ENCODE data around the gene PLEKHJ1. TPM values are rescaled to one million over a fixed set of nuclear protein-coding genes. Genes with fewer than 3 reads are reported as not detected.

Gene PLEKHJ1
- polyA plus RNA-seq, 3 donors: 54.3 to 65.0 (median 58.7) TPM

- no peak for DNase-seq (ENCODE audit: low read depth in 3 of 3, low spot score in 2 of 3)
These were observed 34.5 kb upstream of the PLEKHJ1 start for GRCh38 chr19:2270423-2271233.

DNA sequence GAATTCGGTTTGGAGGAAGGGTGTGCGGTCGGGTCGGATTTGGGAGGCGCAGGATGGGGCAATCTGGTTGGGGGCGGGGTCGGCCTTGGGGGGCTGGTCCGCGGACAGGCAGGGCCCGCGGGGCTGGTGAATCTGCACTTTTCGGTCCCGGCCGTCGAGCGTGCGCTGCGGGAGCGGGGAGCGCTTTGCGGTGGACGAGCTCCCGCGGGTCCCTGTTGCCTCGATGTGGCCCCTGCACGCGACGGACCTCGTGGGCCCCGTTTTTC lies 34.0 kb upstream of the PLEKHJ1 start:
- DNase-seq (ENCODE audit: low read depth in 3 of 3, low spot score in 2 of 3): no peak

DNA sequence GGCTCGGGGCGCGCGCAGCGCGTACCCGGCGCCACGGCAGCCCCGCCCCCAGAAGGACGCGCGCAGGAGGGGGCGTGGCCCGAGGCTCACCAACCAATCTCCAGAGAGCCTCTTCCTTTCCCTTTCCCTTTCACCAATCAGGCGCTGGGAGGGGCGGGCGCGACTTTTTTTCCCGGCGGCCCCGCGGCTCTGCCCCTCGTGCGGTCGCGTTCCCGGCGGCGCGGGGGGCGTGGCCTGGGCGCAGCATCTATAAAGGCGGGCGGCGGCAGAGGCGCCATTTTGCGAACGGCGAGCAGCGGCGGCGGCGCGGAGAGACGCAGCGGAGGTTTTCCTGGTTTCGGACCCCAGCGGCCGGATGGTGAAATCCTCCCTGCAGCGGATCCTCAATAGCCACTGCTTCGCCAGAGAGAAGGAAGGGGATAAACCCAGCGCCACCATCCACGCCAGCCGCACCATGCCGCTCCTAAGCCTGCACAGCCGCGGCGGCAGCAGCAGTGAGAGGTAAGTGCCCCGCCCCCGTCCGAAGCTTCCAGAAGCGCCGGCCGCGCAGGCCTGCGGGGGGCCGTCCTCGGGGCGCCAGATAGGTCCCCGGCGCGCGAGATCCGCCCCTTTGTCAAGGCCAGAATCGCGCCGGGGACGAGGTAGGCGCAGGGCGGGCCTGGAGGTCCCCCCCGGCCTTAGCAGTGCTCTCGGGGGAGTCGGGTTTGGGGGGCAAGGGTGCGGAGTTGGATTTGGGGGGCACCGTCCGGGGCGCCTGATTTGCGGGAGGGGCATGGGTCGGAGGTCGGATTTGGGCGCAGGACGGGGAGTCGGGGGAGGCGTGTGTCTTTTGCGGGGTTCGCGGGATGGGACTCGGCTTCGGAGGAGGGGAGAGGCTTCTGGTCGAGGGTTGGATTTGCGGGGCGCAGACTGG lies 33.4 kb upstream of the PLEKHJ1 start:
- peak; percentile 78 to 91 (median 90) for DNase-seq (ENCODE audit: low read depth in 3 of 3, low spot score in 2 of 3)

GRCh38 chr19:2268861-2269243 lies 32.7 kb upstream of the PLEKHJ1 start:
- no peak for DNase-seq (ENCODE audit: low read depth in 3 of 3, low spot score in 2 of 3)

DNA sequence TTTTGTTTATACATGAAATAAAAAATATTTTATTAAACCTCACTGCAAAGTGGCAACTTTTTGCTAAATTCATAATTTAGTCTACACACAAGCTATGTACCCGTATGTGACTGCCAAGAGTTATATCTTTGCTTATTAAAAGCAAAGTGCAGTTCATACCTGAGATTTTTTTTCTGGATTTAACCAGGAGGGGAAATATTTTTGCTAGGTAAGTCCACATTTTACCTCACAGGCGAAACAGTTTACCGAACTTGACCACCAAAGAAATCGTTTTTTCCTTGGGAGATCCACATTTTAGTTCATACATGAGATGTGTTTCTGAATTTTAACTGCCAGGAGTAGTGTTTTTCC lies 32.3 kb upstream of the PLEKHJ1 start:
- DNase-seq (ENCODE audit: low read depth in 3 of 3, low spot score in 2 of 3): no peak

DNA sequence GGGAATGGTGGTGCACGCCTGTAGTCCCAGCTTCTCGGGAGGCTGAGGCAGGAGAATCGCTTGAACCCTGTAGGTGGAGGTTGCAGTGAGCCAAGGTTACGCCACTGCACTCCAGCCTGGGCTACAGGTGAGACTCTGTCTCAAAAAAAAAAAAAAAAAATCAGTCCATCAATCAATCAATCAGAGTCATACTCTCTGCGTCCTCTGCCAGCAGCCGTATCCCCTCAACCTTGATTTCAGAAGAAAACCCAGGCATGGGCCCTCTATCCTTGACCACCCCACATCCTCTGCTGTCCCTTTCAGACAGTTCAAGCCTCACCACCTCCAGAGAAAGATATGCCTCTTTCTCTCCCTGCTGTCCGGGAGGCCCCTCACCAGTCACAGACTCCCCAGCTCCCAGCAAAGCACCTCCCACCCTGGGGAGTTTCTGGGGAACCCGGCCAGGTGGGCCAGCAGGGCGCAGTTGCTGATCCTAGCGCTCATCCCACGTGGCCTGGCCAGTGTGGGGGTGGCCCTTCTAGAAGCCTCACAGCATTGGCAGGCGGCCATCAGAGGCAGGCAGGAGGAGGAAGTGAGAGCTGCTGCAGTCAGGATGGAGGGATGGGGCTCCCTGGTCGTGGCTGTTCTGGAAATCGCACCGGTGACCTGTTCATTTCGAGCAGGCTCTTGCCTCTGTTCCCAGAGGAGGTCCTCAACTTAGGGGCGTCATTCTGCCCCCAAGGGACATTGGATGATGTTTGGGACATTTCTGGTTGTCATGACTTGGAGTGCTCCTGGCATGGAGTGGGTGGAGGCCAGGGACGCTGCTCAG lies 30.3 kb upstream of the PLEKHJ1 start:
- no peak for DNase-seq (ENCODE audit: low read depth in 3 of 3, low spot score in 2 of 3)

DNA sequence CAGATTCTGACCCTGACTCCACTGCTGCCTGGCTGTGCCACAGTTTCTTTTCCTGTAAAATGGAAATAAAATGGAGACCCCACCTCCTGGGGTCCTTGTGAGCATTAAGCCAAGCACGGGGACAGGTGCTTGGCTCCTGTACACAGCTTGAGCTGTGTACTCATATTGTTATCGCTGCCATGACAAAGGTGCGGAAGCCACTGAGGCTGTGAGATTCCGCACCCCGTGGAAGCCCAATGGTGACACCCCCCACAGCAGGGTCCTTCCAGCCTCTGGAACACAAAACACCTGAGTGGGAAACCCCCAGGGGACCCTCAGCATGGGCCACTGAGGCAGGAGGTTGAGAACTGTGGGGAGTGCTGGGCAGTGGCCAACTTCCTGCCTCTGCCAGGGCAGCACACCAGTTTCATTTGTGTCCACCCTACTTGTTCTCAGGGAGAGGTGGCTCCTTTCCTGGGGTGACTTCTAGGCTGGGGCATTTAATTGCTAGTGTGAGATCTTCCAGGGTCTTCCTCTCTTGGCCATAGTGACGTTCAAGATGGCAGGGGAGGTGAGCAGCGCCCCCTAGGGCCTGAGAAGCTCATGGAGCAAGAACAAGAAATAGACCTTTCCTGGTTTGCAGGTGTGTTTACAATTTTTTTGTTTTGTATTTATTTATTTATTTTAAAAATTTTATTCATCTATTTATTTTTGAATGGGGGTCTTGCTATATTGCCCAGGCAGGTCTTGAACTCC lies 25.5 kb upstream of the PLEKHJ1 start:
- no peak for DNase-seq (ENCODE audit: low read depth in 3 of 3, low spot score in 2 of 3)

DNA sequence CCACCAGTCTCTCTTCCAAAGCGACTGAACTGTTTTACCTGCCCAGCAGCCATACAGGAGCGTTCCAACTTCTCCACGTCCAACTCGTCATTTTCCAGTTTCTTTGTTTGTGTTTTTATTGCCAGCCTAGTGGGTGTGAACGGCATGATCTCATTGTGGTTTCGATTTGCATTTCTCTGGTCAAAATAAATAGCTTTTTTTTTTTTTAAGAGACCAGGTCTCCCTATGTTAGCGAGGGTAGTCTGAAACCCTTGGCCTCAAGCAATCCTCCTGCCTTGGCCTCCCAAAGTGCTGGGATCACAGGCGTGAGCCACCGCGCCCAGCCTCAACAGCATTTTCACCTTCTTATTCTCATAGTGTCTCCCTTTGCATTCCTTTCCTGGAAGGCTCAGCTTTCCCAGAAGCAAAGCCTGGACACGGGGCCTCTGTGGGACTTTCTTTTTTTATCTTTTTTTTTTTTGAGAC lies 24.2 kb upstream of the PLEKHJ1 start:
- no peak for DNase-seq (ENCODE audit: low read depth in 3 of 3, low spot score in 2 of 3)

- DNase-seq (ENCODE audit: low read depth in 3 of 3, low spot score in 2 of 3): no peak
These were observed 23.2 kb upstream of the PLEKHJ1 start for GRCh38 chr19:2259336-2259735.

GRCh38 chr19:2255982-2256685 lies 20.0 kb upstream of the PLEKHJ1 start, which contains the start of gene JSRP1:
Gene JSRP1 (minus strand): TSS chr19:2256417. CDS start chr19:2255314, 1,103 bp downstream.
- DNase-seq (ENCODE audit: low read depth in 3 of 3, low spot score in 2 of 3): no peak

DNA sequence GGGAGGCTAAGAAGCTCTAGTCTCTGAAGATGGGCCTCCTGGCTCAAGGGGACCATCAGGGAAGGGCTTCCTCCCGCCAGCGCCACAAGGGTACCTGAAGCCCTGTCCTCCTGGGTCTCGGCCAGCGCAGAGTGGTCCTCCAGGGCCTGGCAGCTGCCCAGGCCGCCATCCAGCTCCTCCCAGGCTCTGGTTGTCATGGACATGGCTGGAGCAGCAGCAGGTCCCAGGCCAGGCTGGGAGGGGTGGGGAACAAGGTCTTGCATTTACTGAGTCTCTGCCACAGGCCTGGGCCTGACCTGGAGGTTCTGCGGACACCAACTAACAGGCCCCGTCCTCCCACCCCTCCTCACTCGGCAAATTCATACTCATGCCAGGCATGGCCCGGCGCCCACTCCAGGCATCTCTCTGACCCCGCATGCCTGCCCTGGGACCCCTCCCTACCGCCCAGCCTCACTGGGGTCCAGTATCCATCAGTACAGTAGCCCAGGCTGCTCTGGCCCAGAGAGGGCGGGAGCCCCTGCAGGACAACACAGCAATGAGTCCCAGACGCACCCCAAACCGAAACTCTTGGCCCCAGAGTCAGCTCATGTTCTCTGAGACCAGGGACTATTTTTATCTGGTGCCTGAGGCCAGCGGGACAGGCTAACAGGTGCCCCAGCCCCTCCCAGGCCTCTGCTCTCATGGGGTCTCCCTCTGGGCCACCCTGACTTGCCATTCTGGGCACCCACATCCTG lies 19.1 kb upstream of the PLEKHJ1 start:
- no peak for DNase-seq (ENCODE audit: low read depth in 3 of 3, low spot score in 2 of 3)

DNA sequence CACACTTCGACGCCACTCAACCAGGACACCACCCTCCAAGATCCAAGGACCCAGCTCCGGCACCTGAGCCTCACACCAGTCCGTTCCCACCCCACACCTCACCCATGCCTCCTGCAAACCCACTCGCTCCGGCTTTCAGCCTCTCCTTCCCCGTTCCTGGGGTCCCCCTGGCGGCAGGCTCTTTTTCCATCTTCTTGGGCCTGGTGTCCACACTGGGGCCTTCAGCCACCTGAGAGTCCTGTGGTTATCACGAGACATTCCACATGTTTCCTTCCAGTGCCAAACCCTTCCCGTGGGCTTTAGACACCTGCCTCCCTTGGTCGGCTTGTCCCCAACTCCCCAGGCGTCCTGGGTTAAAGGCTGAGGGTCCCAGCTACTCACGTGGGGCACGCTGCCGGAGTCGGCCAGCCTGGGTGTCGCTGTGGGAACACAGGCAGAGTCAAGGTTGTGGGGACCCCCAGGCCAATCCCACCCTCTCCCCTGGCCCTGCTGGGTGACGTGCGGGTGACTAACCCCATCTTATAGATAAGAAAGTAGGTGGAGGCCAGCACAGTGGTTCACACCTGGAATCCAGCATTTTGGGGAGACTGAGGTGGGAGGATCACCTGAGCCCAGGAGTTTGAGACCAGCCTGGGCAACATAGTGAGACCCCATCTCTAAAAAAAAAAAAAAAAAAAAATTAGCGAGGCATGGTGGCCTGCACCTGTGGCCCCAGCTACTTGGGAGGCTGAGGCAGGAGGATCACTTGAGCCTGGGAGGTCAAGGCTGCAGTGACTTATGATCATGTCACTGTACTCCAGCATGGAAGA lies 18.1 kb upstream of the PLEKHJ1 start:
- DNase-seq (ENCODE audit: low read depth in 3 of 3, low spot score in 2 of 3): no peak

DNA sequence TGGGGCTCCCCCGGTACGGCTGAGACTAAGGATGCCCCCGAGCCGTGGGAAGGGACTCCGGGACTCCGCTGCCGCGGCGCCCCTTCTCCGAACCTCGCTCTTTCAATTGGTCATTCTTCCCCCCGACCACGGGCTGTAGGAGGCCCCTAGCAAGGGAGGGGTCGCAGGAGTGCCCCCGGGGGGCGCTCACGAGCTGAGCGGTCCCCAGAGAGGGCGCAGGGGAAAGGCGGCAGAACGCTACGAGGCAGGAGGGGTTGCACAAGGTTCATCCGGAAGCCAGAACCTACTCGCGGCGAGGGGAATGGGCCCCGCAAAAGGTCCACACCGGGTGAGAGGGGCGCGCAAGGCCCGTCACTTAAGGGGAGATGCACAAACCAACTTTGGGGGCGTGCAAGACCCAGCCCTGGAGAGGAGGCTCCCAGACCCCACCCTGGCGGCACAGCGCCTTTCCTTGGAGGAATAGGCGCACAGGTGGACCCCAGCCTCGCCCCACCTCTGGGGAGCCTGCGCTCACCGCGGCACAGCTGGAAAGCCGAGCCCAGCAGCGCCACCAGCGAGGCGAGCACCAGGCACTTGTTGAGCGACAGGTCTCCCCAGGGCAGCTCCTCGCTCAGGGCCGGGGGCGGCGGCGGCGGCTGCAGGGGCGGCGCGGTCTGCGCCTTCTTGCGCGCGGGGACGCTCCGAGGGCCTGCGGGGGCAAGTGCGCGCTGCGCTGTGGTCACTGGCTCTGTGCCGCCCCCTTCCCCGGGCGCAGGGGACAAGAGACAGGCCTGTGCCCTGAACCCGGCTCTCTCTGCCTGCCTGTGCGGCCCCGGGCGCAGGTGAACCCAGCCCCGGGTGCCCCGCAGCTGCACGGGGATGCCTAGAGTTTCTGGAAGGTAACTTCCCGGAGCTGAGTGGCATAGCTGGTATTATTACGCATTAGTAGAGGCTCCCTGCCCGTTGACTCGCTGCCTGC lies 17.3 kb upstream of the PLEKHJ1 start:
- DNase-seq (ENCODE audit: low read depth in 3 of 3, low spot score in 2 of 3): no peak

DNA sequence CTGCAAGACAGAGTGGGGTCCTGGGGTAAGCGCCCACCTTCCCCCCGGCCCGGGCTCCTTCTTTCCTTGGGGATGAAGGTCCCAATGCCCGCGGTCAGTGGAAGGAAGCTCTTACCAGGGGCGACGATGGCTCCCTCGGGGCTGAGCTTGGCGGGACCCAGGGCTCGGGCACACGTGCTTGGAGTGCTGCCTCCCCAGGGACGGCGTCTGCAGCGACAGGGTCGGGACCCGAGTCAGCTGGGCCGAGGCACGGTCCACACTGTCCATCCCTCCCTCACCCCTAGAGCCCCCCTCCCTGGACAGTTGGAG lies 16.6 kb upstream of the PLEKHJ1 start:
- no peak for DNase-seq (ENCODE audit: low read depth in 3 of 3, low spot score in 2 of 3)

DNA sequence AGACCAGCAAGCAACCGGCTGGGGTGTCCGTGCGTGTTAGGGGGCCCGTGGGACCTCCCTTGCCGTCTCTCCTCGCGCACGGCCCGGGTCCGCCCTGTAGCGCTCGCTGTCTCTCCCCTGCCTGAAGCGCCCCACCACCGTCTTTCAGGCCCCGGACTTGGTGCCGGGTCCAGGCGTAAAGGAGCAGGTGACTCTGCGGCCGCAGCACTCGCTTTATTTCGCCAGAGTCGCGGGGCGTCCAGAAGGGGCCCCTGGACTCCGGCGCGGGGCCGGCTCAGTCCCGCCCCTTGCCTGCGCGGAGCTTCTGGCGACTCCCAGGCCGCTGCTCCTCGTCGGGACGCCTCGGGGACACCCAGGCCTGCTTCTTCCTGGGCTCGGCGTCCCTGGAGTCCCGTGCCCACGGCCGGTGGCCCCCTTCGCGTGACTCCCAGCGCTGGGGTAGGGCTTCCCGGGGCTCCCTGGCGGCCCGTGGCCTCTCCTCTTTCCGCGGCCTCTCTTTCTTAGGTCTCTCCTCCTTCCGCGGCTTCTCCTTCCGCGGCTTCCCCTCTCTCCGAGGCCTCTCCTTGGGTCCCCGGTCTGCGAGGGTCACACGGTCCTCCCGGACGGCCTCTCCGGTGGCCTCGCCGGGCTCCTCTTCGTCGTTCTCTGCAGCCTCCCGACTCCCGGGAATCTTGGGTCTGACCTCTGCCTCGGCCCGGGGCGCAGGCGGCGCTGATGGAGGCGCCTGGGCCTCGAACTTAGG lies 16.1 kb upstream of the PLEKHJ1 start:
- DNase-seq (ENCODE audit: low read depth in 3 of 3, low spot score in 2 of 3): no peak

All from right renal cortex interstitium (tissue), 3 donors.